ENCODE results near the gene PAQR4. TPM values are rescaled to one million over a fixed set of nuclear protein-coding genes. Genes with fewer than 3 reads are reported as not detected.

PAQR4 gene
- total and polyA plus RNA-seq, 2 of the 13 experiments (the other 11 are each of a cell fraction or from before 2014, with no cell fraction given) = 15.9 to 24.8 TPM

GRCh38 chr16:2949705-2950352, 19.3 kb upstream of the PAQR4 start:
- Histone ChIP-seq H3K4me3 (replicated peaks in 1 of 3; ENCODE audit: insufficient read depth in 1 of 3, low read depth in 2 of 3, low read length in 3 of 3) (no peak overlapping the region), H2AFZ (ENCODE audit: low read length) (no peak overlapping the region), H4K20me1 (ENCODE audit: insufficient read depth, low read length) (no peaks in the 10 kb centered on the region), H3K9me3 (ENCODE audit: low read length) (no peaks in the 10 kb centered on the region), H3K27me3 (ENCODE audit: control insufficient read depth in 1 of 2, insufficient read depth in 2 of 2, low read length in 2 of 2) (peaks cover 0 to 22% of the 10 kb centered on the region in 2 experiments; a peak in 4 of 5 replicates), H3K27ac (ENCODE audit: extremely low read length, insufficient read depth, low read length) (no peak overlapping the region), H3K36me3 (replicated peaks in 1 of 2; ENCODE audit: control insufficient read depth in 1 of 2, insufficient read depth in 2 of 2, low read length in 2 of 2) (no peaks in the 10 kb centered on the region), H3K4me1 (ENCODE audit: insufficient read depth, low read length) (no peaks in the 10 kb centered on the region), H3K9ac (ENCODE audit: insufficient read depth, low read depth, low read length) (no peak overlapping the region), H3K79me2 (ENCODE audit: insufficient read depth, low read length) (no peaks in the 10 kb centered on the region), H3K4me2 (ENCODE audit: low read depth, low read length) (no peak overlapping the region)
- TF ChIP-seq ZNF564 (CRISPR knock-in tag; IDR thresholded peaks at IDR 0.05) (no peak), AGO2 (optimal IDR thresholded peaks at IDR 0.05; ENCODE audit: low read depth, low read length) (peak; percentile 25)
- ATAC-seq (no peak), FAIRE-seq (no peak), DNase-seq (ENCODE audit: low spot score) (no peak)
- BruUV-seq (replicated peaks) = no TSS peak
- ChIA-PET CTCF (ENCODE audit: low intra/inter-chr PET ratio, low total read pairs) (no interaction called here), POLR2A (no interaction called here)
- in situ Hi-C loops (cut with HindIII; ENCODE audit: extremely low pct_ligation_motif_present, low pct_unique_long_range_greater_than_20kb) = no loop called here
- 93% methylated on average over 14 of the region's 19 CpGs for WGBS (ENCODE audit: low lambda C conversion rate)
- intact Hi-C loops (cut with micrococcal nuclease; ENCODE audit: unreplicated experiment) = no loop called here

- POLR2A ChIA-PET = no interaction called here
- Histone ChIP-seq H3K4me1 (ENCODE audit: insufficient read depth, low read length) (no peaks in the 10 kb centered on the region), H3K27ac (ENCODE audit: extremely low read length, insufficient read depth, low read length) (no peak overlapping the region), H2AFZ (ENCODE audit: low read length) (no peak overlapping the region), H3K9me3 (ENCODE audit: low read length) (no peaks in the 10 kb centered on the region), H4K20me1 (ENCODE audit: insufficient read depth, low read length) (no peaks in the 10 kb centered on the region), H3K9ac (ENCODE audit: insufficient read depth, low read depth, low read length) (no peak overlapping the region), H3K4me2 (ENCODE audit: low read depth, low read length) (no peak overlapping the region), H3K4me3 (replicated peaks in 1 of 3; ENCODE audit: insufficient read depth in 1 of 3, low read depth in 2 of 3, low read length in 3 of 3) (no peak overlapping the region), H3K36me3 (replicated peaks in 1 of 2; ENCODE audit: control insufficient read depth in 1 of 2, insufficient read depth in 2 of 2, low read length in 2 of 2) (no peaks in the 10 kb centered on the region), H3K79me2 (ENCODE audit: insufficient read depth, low read length) (no peaks in the 10 kb centered on the region), H3K27me3 (ENCODE audit: control insufficient read depth in 1 of 2, insufficient read depth in 2 of 2, low read length in 2 of 2) (peaks cover 5 to 27% of the 10 kb centered on the region in 2 experiments)
- in situ Hi-C loops (cut with HindIII; ENCODE audit: extremely low pct_ligation_motif_present, low pct_unique_long_range_greater_than_20kb) (no loop called here), intact Hi-C loops (cut with micrococcal nuclease; ENCODE audit: unreplicated experiment) (no loop called here)
- no TSS peak for BruUV-seq (replicated peaks)
- no peak for ATAC-seq
- 92% methylated on average over 13 of the region's 13 CpGs for WGBS (ENCODE audit: low lambda C conversion rate)
- DNase-seq (ENCODE audit: low spot score) = no peak
- TF ChIP-seq CREM (IDR thresholded peaks at IDR 0.05) = no peak
- TF ChIP-seq CREM (CRISPR knock-in tag; IDR thresholded peaks at IDR 0.05) = no peak
- TF ChIP-seq ZC3H13 (CRISPR knock-in tag; IDR thresholded peaks at IDR 0.05) = no peak
- TF ChIP-seq KAT8 (CRISPR knock-in tag; IDR thresholded peaks at IDR 0.05) = no peak
- no peak for TF ChIP-seq NFYB (CRISPR knock-in tag; IDR thresholded peaks at IDR 0.05)
- TF ChIP-seq ZNF720 (CRISPR knock-in tag; IDR thresholded peaks at IDR 0.05) = no peak
- no peak for TF ChIP-seq RFXANK (CRISPR knock-in tag; IDR thresholded peaks at IDR 0.05)
- no peak for TF ChIP-seq ZFP90 (CRISPR knock-in tag; IDR thresholded peaks at IDR 0.05; ENCODE audit: borderline replicate concordance)
- TF ChIP-seq ZNF20 (CRISPR knock-in tag; IDR thresholded peaks at IDR 0.05) = no peak
- TF ChIP-seq, protein P1, sequence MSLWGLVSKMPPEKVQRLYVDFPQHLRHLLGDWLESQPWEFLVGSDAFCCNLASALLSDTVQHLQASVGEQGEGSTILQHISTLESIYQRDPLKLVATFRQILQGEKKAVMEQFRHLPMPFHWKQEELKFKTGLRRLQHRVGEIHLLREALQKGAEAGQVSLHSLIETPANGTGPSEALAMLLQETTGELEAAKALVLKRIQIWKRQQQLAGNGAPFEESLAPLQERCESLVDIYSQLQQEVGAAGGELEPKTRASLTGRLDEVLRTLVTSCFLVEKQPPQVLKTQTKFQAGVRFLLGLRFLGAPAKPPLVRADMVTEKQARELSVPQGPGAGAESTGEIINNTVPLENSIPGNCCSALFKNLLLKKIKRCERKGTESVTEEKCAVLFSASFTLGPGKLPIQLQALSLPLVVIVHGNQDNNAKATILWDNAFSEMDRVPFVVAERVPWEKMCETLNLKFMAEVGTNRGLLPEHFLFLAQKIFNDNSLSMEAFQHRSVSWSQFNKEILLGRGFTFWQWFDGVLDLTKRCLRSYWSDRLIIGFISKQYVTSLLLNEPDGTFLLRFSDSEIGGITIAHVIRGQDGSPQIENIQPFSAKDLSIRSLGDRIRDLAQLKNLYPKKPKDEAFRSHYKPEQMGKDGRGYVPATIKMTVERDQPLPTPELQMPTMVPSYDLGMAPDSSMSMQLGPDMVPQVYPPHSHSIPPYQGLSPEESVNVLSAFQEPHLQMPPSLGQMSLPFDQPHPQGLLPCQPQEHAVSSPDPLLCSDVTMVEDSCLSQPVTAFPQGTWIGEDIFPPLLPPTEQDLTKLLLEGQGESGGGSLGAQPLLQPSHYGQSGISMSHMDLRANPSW (CRISPR knock-in tag; IDR thresholded peaks at IDR 0.05; ENCODE audit: borderline replicate concordance) = no peak
- TF ChIP-seq SMAD9 (CRISPR knock-in tag; IDR thresholded peaks at IDR 0.05) = no peak
- CTCF ChIA-PET (ENCODE audit: low intra/inter-chr PET ratio, low total read pairs) = no interaction called here
- FAIRE-seq = no peak
Measured at GRCh38 chr16:2950353-2950724, 18.8 kb upstream of the PAQR4 start.
